Esophagus muscularis mucosa (tissue), 4 donors: ENCODE measurements around the gene WDFY3. TPM values are rescaled to one million over a fixed set of nuclear protein-coding genes. Genes with fewer than 3 reads are reported as not detected.

Source experiments
- DNase-seq: peaks from one replicate; pipeline ENCODE4 v3.0.0-alpha.2; 2017; ENCODE audit errors: extremely low spot score
- H3K27ac ChIP-seq, 4 donors: fragments of 200-600 bp; sonication (generic); replicated peaks in 1 of 4; 1 replicate in 3 of 4; 2 replicates in 1 of 4; pipeline ENCODE4 v1.5.1; 2016 to 2019; ENCODE audit warnings: mild to moderate bottlenecking in 1 of 4
- H3K27me3 ChIP-seq, 4 donors: fragments of 200-600 bp; sonication (generic); one replicate each; pipeline versions ENCODE4 v1.5.1 to v1.6.0; 2016 to 2019
- H3K36me3 ChIP-seq, 4 donors: fragments of 200-600 bp; sonication (generic); one replicate each; pipeline ENCODE4 v1.5.1; 2016 to 2019
- H3K4me1 ChIP-seq, 4 donors: fragments of 200-600 bp; sonication (generic); one replicate each; pipeline ENCODE4 v1.5.1; 2016 to 2019
- H3K4me3 ChIP-seq, 4 donors: fragments of 200-600 bp; sonication (generic); 1 replicate in 2 of 4; 2 replicates in 2 of 4; pipeline ENCODE4 v1.5.1; 2016 to 2019; ENCODE audit warnings: mild to moderate bottlenecking in 4 of 4, moderate library complexity in 1 of 4
- H3K9me3 ChIP-seq, 4 donors: fragments of 200-600 bp; sonication (generic); 1 replicate in 3 of 4; 2 replicates in 1 of 4; pipeline ENCODE4 v1.5.1; 2016 to 2019
- EP300 ChIP-seq: sonication (generic); formaldehyde crosslinking; IDR thresholded peaks from one replicate; pipeline ENCODE4 v1.6.1; 2017; ENCODE audit warnings: antibody characterized with exemption
- POLR2A ChIP-seq: fragments of 450-650 bp; IDR thresholded peaks from one replicate; pipeline ENCODE4 v1.6.1; 2017; ENCODE audit warnings: antibody characterized with exemption, moderate library complexity, mild to moderate bottlenecking, low read depth
- POLR2AphosphoS5 ChIP-seq, 2 donors: sonication (generic); formaldehyde crosslinking; IDR thresholded peaks; one replicate each; pipeline ENCODE4 v1.6.1; 2017; ENCODE audit warnings: antibody characterized with exemption in 2 of 2
- WGBS: methylation state at CpG from one replicate; pipeline ENCODE4 v1.1.5; 2018; 5-methylcytosine and 5-hydroxymethylcytosine counted together
- intact Hi-C: fragments of 100-400 bp; cut with DNase I; formaldehyde crosslinking; loops from one replicate; pipeline ENCODE4 v1.15.1; 2023
- total RNA-seq, 4 donors: library from RNA; depleted of rRNA; stranded (reverse); fragments of >200 nt; gene quantifications; one replicate each; pipeline versions ENCODE4 v1.1.0 to v1.2.1, GENCODE V29; 2016
- TF ChIP-seq, protein P1 (sequence below), 3 experiments: fragments of 200-600 bp in 2 of 3; fragments of 450-650 bp in 1 of 3; sonication (generic) in 2 of 3; IDR thresholded peaks; one replicate each; pipeline ENCODE4 v1.5.1; 2017 to 2019; ENCODE audit warnings: antibody characterized with exemption in 3 of 3, mild to moderate bottlenecking in 2 of 3, moderate library complexity in 1 of 3

Gene WDFY3
- total RNA-seq, 4 donors from 2014 or later, result 73.1 to 103 (median 100.0) TPM

DNA sequence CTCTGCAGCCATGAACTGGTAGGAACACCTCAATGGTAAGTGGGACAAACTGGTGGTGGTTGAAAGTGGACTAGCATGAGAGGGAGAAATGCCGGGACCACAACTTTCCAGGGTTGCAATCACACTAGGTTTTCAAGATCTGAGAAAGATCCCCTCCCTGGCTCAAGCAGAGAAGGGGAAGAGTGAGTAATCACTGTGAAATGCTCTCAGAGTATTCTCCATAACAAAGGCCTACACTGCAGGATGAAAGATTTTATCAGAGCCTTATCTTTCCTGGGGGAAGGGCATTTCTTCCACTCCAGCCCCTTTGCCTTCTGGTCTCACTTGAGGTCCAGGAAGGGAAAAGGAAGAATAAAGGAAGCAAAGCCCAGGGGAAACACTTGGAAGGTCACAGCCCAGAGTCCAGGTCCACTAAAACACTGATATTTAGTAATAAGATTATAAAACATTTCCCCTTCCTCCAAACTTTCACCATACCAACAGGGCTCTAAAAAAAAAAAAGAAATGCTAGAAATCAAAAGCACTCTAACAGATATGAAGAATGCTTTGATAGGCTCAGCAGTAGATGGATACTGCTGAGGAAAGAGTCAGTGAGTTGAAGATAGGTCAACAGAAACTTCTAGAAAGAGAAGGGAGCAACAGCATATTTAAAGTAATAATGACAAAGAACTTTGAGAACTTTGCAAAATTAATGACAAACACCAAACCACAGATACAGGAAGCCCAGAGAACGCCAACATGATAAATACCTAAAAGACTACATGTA lies 95.9 kb downstream of the WDFY3 start:
- Histone ChIP-seq H3K36me3 (no peaks in the 10 kb centered on the region), H3K27me3 (no peaks in the 10 kb centered on the region), H3K9me3 (no peaks in the 10 kb centered on the region), H3K4me1 (no peaks in the 10 kb centered on the region), H3K27ac (no peak overlapping the region), H3K4me3 (no peak overlapping the region)
- WGBS, result 61% methylated on average over 2 of the region's 2 CpGs
- DNase-seq, result no peak
- intact Hi-C loops, result no loop called here
- TF ChIP-seq POLR2A, result no peak
- TF ChIP-seq POLR2AphosphoS5 (IDR thresholded peaks at IDR 0.05), result no peak
- TF ChIP-seq EP300, result no peak
- TF ChIP-seq, protein P1, sequence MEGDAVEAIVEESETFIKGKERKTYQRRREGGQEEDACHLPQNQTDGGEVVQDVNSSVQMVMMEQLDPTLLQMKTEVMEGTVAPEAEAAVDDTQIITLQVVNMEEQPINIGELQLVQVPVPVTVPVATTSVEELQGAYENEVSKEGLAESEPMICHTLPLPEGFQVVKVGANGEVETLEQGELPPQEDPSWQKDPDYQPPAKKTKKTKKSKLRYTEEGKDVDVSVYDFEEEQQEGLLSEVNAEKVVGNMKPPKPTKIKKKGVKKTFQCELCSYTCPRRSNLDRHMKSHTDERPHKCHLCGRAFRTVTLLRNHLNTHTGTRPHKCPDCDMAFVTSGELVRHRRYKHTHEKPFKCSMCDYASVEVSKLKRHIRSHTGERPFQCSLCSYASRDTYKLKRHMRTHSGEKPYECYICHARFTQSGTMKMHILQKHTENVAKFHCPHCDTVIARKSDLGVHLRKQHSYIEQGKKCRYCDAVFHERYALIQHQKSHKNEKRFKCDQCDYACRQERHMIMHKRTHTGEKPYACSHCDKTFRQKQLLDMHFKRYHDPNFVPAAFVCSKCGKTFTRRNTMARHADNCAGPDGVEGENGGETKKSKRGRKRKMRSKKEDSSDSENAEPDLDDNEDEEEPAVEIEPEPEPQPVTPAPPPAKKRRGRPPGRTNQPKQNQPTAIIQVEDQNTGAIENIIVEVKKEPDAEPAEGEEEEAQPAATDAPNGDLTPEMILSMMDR (IDR thresholded peaks at IDR 0.05), result no peak

DNA sequence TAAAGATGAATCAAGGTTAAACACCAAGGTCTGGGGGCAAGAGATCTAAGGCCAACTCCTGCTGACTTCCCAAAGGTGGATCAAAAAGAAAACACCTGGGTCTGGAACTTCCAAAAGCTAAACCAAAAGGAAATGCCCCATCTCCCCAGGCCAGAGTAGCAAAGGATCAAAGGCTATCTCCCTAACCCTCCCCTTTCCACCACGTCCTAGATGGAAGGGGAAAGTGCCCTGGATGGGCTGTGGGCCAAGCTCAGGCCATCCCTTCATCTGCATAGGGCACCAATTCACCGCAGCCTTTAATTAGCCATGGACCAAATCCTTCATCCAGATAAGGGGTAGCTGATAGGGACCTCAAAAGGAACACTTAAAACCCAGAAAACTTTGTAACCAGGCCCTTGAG lies 100.2 kb downstream of the WDFY3 start:
- 72% methylated on average over 2 of the region's 2 CpGs for WGBS
- no peak overlapping the region for H3K27ac ChIP-seq
- no peak overlapping the region for H3K4me3 ChIP-seq
- TF ChIP-seq POLR2AphosphoS5 (IDR thresholded peaks at IDR 0.05) (no peak), EP300 (no peak), POLR2A (no peak)
- TF ChIP-seq, protein P1 (IDR thresholded peaks at IDR 0.05), result no peak
- H3K27me3 ChIP-seq, result no peaks in the 10 kb centered on the region
- no peaks in the 10 kb centered on the region for H3K36me3 ChIP-seq
- no peaks in the 10 kb centered on the region for H3K9me3 ChIP-seq
- intact Hi-C loops, result no loop called here
- no peak for DNase-seq
- no peaks in the 10 kb centered on the region for H3K4me1 ChIP-seq

DNA sequence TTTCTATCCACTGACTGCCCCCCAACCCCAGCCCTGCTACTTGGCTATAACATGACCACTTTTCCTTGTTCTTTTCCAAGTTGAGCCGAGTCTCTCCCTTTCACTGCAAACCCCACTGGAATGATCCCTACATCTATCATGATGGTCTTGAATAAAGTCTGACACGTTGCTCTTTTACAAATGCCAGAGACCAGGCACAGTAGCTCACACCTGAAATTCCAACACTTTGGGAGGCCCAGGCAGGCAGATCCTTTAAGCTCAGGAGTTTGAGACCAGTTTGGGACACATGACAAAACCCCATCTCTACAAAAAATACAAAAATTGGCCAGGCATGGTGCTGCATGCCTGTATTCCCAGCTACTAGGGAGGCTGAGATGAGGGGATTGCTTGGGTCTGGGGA lies 100.9 kb downstream of the WDFY3 start:
- no peaks in the 10 kb centered on the region for H3K4me1 ChIP-seq
- H3K4me3 ChIP-seq, result no peak overlapping the region
- no peaks in the 10 kb centered on the region for H3K36me3 ChIP-seq
- TF ChIP-seq POLR2AphosphoS5 (IDR thresholded peaks at IDR 0.05), result no peak
- TF ChIP-seq EP300, result no peak
- TF ChIP-seq, protein P1 (IDR thresholded peaks at IDR 0.05), result no peak
- no peak for TF ChIP-seq POLR2A
- intact Hi-C loops, result no loop called here
- no peaks in the 10 kb centered on the region for H3K27me3 ChIP-seq
- WGBS, result 77% methylated on average over 2 of the region's 2 CpGs
- DNase-seq, result no peak
- no peak overlapping the region for H3K27ac ChIP-seq
- no peaks in the 10 kb centered on the region for H3K9me3 ChIP-seq

DNA sequence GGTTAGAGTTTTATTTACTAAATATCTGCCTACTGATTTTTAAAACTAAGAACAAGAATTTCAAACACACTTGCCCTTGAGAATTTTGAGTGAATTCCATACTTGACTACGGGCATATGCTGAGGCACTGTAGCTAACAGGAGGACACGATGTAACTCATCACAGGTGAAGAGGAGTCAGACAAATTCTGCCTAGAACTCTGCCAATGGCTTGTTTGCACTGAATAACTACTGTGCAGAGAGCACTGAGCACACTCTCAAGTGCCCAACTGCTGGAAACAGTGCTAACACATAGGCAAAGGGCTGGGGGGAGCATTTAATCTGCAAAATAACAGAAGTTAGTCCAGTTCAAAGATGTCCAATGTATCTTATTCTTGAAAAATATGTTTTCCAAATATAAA lies 104.4 kb downstream of the WDFY3 start:
- intact Hi-C loops, result no loop called here
- Histone ChIP-seq H3K9me3 (no peaks in the 10 kb centered on the region), H3K36me3 (peaks cover 0 to 22% (median 20%) of the 10 kb centered on the region in 4 donors), H3K4me1 (peaks cover 0 to 7% (median 3%) of the 10 kb centered on the region in 4 donors), H3K27ac (no peak overlapping the region), H3K4me3 (no peak overlapping the region), H3K27me3 (no peaks in the 10 kb centered on the region)
- TF ChIP-seq, protein P1 (IDR thresholded peaks at IDR 0.05), result no peak
- WGBS, result 86% methylated on average over 2 of the region's 2 CpGs
- no peak for DNase-seq

DNA sequence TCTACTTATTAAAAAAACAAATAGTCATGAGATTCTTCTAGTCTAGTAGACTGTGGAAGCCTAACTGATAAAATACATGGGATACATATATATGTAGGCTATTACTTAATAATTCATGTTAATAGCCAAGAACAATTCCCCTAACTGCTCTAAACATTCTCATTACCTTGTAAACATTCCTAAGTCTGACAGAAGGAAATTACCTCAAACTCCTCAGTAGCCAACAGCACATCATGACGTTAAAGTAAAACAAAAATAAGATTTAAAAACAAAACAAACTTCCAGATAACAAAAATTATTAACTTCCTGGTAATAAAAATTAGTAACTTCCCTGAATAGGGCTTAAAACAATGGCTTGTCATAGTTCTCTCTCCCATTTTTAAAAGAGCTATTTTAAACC lies 109.2 kb downstream of the WDFY3 start:
- H3K9me3 ChIP-seq, result no peaks in the 10 kb centered on the region
- DNase-seq, result no peak
- H3K27me3 ChIP-seq, result no peaks in the 10 kb centered on the region
- no peak overlapping the region for H3K4me3 ChIP-seq
- H3K27ac ChIP-seq, result no peak overlapping the region
- intact Hi-C loops, result no loop called here
- WGBS, result 84% methylated on average over 1 of the region's 1 CpG
- peaks cover 0 to 26% (median 20%) of the 10 kb centered on the region in 4 donors for H3K36me3 ChIP-seq
- H3K4me1 ChIP-seq, result peaks cover 0 to 27% (median 19%) of the 10 kb centered on the region in 4 donors
- TF ChIP-seq POLR2AphosphoS5 (IDR thresholded peaks at IDR 0.05), result no peak
- TF ChIP-seq EP300, result no peak
- no peak for TF ChIP-seq POLR2A
- TF ChIP-seq, protein P1 (IDR thresholded peaks at IDR 0.05), result no peak
